ENCODE results near the gene C1orf159. TPM values are rescaled to one million over a fixed set of nuclear protein-coding genes. Genes with fewer than 3 reads are reported as not detected.
"Not testable (repeated sequence)": the region's sequence is repeated elsewhere in the genome, so short reads cannot be mapped to it uniquely, and the experiment has no call there.

C1orf159 gene
- total RNA-seq, 1 donor from 2014 or later, result 11.7 TPM

DNA sequence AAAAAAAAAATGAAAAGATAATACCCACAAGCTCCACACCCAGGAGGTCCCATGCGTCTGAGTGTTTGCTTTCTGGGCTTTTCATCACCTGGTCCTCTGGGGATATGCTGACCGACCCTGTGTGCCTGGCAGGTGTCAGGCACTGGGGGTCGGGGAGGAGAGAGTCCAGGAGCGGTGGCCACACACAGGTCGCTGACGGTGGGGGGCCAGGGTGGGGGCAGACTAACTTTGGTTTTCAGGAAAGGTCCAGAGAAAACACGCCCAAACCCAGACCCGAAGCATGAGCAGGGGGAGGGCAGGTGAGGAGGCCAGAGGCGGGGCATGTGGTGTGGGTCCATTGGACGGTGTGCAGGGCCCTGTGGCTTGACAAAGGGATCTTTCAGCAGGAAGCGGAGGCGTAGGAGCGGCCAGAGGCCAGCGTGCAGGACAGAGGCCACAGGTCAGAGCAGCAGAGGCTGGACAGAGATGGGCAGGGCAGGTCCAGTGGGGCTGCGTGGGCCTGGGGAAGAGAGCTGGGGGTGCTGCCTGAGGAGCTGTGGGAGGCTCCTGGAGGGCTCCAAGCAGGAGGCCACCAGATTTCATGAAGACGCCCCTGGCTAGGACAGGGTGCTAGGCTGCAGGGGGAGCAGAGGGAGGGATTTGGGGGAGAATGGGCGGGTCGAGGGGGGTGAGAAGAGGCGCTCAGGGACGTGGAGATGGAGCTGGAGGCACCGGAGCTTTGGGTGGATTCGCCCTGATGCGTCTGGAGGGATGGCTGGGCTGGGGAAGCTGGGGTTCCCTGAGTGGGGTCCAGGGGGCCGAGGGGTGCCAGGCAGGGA is 57.6 kb downstream of the C1orf159 start:
- H3K27me3 ChIP-seq (ENCODE audit: low read depth), result peaks cover 44% of the 10 kb centered on the region
- ATAC-seq (no peak), DNase-seq (no peak)
- no peak overlapping the region for H3K27ac ChIP-seq
- H3K36me3 ChIP-seq, result peaks cover 18% of the 10 kb centered on the region
- no peak overlapping the region for H3K4me3 ChIP-seq
- TF ChIP-seq, protein P1, sequence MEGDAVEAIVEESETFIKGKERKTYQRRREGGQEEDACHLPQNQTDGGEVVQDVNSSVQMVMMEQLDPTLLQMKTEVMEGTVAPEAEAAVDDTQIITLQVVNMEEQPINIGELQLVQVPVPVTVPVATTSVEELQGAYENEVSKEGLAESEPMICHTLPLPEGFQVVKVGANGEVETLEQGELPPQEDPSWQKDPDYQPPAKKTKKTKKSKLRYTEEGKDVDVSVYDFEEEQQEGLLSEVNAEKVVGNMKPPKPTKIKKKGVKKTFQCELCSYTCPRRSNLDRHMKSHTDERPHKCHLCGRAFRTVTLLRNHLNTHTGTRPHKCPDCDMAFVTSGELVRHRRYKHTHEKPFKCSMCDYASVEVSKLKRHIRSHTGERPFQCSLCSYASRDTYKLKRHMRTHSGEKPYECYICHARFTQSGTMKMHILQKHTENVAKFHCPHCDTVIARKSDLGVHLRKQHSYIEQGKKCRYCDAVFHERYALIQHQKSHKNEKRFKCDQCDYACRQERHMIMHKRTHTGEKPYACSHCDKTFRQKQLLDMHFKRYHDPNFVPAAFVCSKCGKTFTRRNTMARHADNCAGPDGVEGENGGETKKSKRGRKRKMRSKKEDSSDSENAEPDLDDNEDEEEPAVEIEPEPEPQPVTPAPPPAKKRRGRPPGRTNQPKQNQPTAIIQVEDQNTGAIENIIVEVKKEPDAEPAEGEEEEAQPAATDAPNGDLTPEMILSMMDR (IDR thresholded peaks at IDR 0.05), result no peak
- no peaks in the 10 kb centered on the region for H3K9me3 ChIP-seq
- intact Hi-C loops (cut with DNase I), result no loop called here
- peaks cover 18% of the 10 kb centered on the region for H3K4me1 ChIP-seq

DNA sequence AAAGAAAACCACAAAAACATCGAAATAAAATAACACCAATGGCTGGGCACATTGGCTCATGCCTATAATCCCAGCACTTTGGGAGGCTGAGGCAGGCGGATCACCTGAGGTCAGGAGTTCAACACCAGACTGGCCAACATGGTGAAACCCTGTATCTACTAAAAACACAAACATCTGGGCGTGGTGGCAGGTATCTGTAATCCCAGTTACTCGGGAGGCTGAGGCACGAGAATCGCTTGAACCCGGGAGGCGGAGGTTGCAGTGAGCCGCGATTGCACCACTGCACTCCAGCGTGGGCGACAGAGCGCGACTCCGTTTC is 58.2 kb downstream of the C1orf159 start:
- intact Hi-C loops (cut with DNase I); H3K4me3 ChIP-seq; H3K9me3 ChIP-seq; DNase-seq; H3K27ac ChIP-seq; ATAC-seq: not testable (repeated sequence)
- Histone ChIP-seq H3K4me1 (peaks cover 18% of the 10 kb centered on the region), H3K27me3 (ENCODE audit: low read depth) (peaks cover 39% of the 10 kb centered on the region), H3K36me3 (peaks cover 18% of the 10 kb centered on the region)

DNA sequence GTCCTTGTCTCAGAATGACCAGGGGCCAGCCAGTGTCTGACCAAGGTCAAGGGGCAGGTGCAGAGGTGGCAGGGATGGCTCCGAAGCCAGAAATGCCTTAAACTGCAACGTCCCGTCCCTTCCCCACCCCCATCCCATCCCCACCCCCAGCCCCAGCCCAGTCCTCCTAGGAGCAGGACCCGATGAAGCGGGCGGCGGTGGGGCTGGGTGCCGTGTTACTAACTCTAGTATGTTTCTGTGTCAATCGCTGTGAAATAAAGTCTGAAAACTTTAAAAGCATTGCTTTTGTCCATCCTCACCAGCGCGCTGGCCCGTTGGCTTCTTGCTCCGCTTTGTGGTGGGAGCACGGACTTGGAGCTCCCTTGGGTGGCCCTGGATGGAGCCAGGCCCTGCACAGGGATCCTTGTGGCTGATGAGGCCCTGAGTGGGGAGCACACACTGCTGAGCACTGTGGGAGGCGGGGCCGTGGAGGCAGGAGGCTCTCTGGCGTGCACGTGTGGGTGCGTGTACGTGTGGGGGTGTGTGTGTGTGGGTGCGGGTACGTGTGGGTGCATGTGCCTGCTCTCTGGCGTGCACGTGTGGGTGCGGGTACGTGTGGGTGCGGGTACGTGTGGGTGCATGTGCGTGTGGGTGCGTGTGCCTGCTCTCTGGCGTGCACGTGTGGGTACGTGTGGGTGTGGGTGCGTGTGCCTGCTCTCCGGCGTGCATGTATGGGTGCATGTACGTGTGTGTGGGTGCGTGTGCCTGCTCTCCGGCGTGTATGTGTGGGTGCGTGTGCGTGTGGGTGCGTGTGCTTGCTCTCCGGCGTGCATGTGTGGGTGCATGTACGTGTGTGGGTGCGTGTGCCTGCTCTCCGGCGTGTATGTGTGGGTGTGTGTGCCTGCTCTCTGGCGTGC is 59.8 kb downstream of the C1orf159 start:
- H3K27ac ChIP-seq, result no peak overlapping the region
- intact Hi-C loops (cut with DNase I), result no loop called here
- TF ChIP-seq, protein P1 (IDR thresholded peaks at IDR 0.05), result no peak
- ATAC-seq (no peak), DNase-seq (no peak)
- peaks cover 25% of the 10 kb centered on the region for H3K27me3 ChIP-seq (ENCODE audit: low read depth)
- no peak overlapping the region for H3K4me3 ChIP-seq
- peaks cover 18% of the 10 kb centered on the region for H3K4me1 ChIP-seq
- no peaks in the 10 kb centered on the region for H3K9me3 ChIP-seq
- H3K36me3 ChIP-seq, result peaks cover 29% of the 10 kb centered on the region

DNA sequence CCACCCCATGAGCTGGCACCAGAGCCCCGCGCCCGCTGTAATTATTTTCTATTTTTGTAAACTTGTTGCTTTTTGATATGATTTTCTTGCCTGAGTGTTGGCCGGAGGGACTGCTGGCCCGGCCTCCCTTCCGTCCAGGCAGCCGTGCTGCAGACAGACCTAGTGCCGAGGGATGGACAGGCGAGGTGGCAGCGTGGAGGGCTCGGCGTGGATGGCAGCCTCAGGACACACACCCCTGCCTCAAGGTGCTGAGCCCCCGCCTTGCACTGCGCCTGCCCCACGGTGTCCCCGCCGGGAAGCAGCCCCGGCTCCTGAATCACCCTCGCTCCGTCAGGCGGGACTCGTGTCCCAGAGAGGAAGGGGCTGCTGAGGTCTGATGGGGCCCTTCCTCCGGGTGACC is 60.9 kb downstream of the C1orf159 start:
- no peak for DNase-seq
- Histone ChIP-seq H3K4me1 (peaks cover 13% of the 10 kb centered on the region), H3K9me3 (no peaks in the 10 kb centered on the region), H3K27me3 (ENCODE audit: low read depth) (peaks cover 13% of the 10 kb centered on the region), H3K36me3 (peaks cover 30% of the 10 kb centered on the region), H3K27ac (no peak overlapping the region), H3K4me3 (no peak overlapping the region)
- TF ChIP-seq, protein P1 (IDR thresholded peaks at IDR 0.05), result no peak
- no peak for ATAC-seq
- intact Hi-C loops (cut with DNase I), result no loop called here

DNA sequence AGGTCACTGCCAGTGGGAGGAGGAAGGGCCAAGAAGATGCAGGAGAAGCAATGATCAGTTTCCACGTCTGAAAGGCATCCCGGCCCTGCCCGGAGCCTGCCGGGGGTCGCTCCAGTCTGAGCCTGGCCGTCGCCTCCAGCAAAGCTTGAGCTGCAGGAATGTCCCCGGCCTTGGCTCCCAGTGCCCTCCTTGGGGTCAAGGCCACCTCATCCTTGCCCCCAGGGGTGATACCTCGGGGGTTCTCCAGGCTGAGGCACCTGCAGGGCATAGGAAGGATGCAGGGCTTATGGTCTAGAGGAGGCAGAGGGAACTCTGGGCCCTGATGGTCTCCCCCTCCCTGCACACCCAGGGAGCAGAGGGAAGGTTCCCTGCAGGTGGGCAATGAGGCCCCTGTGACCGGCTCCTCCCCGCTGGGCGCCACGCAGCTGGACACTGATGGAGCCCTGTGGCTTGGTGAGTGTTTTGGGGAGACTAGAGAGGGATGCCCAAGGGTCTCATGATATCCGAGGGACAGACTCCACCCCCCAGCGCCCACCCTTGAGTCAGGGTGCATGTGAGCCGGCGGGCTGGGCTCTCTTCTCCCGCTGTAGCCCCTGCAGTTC is 61.7 kb downstream of the C1orf159 start:
- intact Hi-C loops (cut with DNase I), result no loop called here
- Histone ChIP-seq H3K4me3 (no peak overlapping the region), H3K36me3 (peaks cover 30% of the 10 kb centered on the region), H3K4me1 (peaks cover 6% of the 10 kb centered on the region), H3K9me3 (no peaks in the 10 kb centered on the region), H3K27me3 (ENCODE audit: low read depth) (peaks cover 6% of the 10 kb centered on the region), H3K27ac (no peak overlapping the region)
- ATAC-seq, result no peak
- TF ChIP-seq, protein P1 (IDR thresholded peaks at IDR 0.05), result no peak
- DNase-seq, result no peak
